Measurements from ENCODE around the gene DARS1. TPM values are rescaled to one million over a fixed set of nuclear protein-coding genes. Genes with fewer than 3 reads are reported as not detected.
"Not testable (repeated sequence)": the region's sequence is repeated elsewhere in the genome, so short reads cannot be mapped to it uniquely, and the experiment has no call there.

DARS1 gene
- total RNA-seq, 1 donor from 2014 or later, result 62.8 TPM

GRCh38 chr2:135996304-135996703 lies 10.9 kb upstream of the DARS1 start:
- intact Hi-C loops (cut with DNase I), result no loop called here

GRCh38 chr2:135994281-135994680 lies 8.9 kb upstream of the DARS1 start:
- intact Hi-C loops (cut with DNase I), result no loop called here
- ATAC-seq (ENCODE audit: poor library complexity) (no peak), DNase-seq (no peak)

More at GRCh38 chr2:135996304-135996703, 10.9 kb upstream of the DARS1 start:
- ATAC-seq (ENCODE audit: poor library complexity) (no peak), DNase-seq (no peak)

- DNase-seq (no peak), ATAC-seq (ENCODE audit: poor library complexity) (no peak)
- intact Hi-C loops (cut with DNase I), result no loop called here
These were observed 8.0 kb upstream of the DARS1 start for GRCh38 chr2:135993421-135993820.

GRCh38 chr2:135991861-135992260 lies 6.4 kb upstream of the DARS1 start:
- no peak for DNase-seq
- intact Hi-C loops (cut with DNase I), result no loop called here
- no peak for ATAC-seq (ENCODE audit: poor library complexity)

GRCh38 chr2:135987441-135987840 lies 2.0 kb upstream of the DARS1 start:
- ATAC-seq (ENCODE audit: poor library complexity), result no peak
- intact Hi-C loops (cut with DNase I), result no loop called here
- no peak for DNase-seq

GRCh38 chr2:135986507-135986906 lies 1.1 kb upstream of the DARS1 start:
- DNase-seq (no peak), ATAC-seq (ENCODE audit: poor library complexity) (no peak)
- intact Hi-C loops (cut with DNase I), result no loop called here

- peak; percentile 50 for ATAC-seq (ENCODE audit: poor library complexity)
- intact Hi-C loops (cut with DNase I), result no loop called here
These were observed 484 bp upstream of the DARS1 start for GRCh38 chr2:135985826-135986393.

GRCh38 chr2:135984199-135985017 lies 1.0 kb downstream of the DARS1 start:
- ATAC-seq (ENCODE audit: poor library complexity), result no peak
- intact Hi-C loops (cut with DNase I), result no loop called here

More at GRCh38 chr2:135985826-135986393, 484 bp upstream of the DARS1 start:
- no peak for DNase-seq

GRCh38 chr2:135980434-135981079 lies 4.9 kb downstream of the DARS1 start:
- intact Hi-C loops (cut with DNase I), result no loop called here
- no peak for ATAC-seq (ENCODE audit: poor library complexity)
- DNase-seq, result no peak

More at GRCh38 chr2:135984199-135985017, 1.0 kb downstream of the DARS1 start:
- no peak for DNase-seq

- DNase-seq, result no peak
- intact Hi-C loops (cut with DNase I), result no loop called here
- ATAC-seq (ENCODE audit: poor library complexity), result no peak
These were observed 9.7 kb downstream of the DARS1 start for GRCh38 chr2:135975702-135976101.

- ATAC-seq (ENCODE audit: poor library complexity) (no peak), DNase-seq (no peak)
- intact Hi-C loops (cut with DNase I), result no loop called here
These were observed 11.4 kb downstream of the DARS1 start for GRCh38 chr2:135974036-135974435.

- no peak for ATAC-seq (ENCODE audit: poor library complexity)
- intact Hi-C loops (cut with DNase I), result no loop called here
These were observed 15.6 kb downstream of the DARS1 start for GRCh38 chr2:135969655-135970387.

GRCh38 chr2:135965756-135966155 lies 19.7 kb downstream of the DARS1 start:
- DNase-seq (no peak), ATAC-seq (ENCODE audit: poor library complexity) (no peak)
- intact Hi-C loops (cut with DNase I), result no loop called here

More at GRCh38 chr2:135969655-135970387, 15.6 kb downstream of the DARS1 start:
- DNase-seq, result no peak

GRCh38 chr2:135964404-135964803 lies 21.0 kb downstream of the DARS1 start:
- ATAC-seq (ENCODE audit: poor library complexity); DNase-seq; intact Hi-C loops (cut with DNase I): not testable (repeated sequence)

- ATAC-seq (ENCODE audit: poor library complexity), result no peak
- intact Hi-C loops (cut with DNase I), result no loop called here
- no peak for DNase-seq
These were observed 21.6 kb downstream of the DARS1 start for GRCh38 chr2:135963841-135964240.

- no peak for DNase-seq
- intact Hi-C loops (cut with DNase I), result no loop called here
- no peak for ATAC-seq (ENCODE audit: poor library complexity)
These were observed 22.9 kb downstream of the DARS1 start for GRCh38 chr2:135962366-135963123.

GRCh38 chr2:135960656-135961551 lies 24.5 kb downstream of the DARS1 start:
- ATAC-seq (ENCODE audit: poor library complexity) (peak; percentile 31), DNase-seq (no peak)
- intact Hi-C loops (cut with DNase I), result no loop called here
